ENCODE measurements around the gene WNT3.

GRCh38 chr17:46764709-46765401 is 53.6 kb downstream of the WNT3 start:
- TF ChIP-seq POLR2A (IDR thresholded peaks at IDR 0.05; ENCODE audit: control extremely low read depth in 1 of 2, low read depth in 2 of 2, low read length in 2 of 2), result no peak
- no peak for TF ChIP-seq MAX (IDR thresholded peaks at IDR 0.05)
- TF ChIP-seq CTCF (IDR thresholded peaks at IDR 0.05; ENCODE audit: control extremely low read depth in 1 of 3, insufficient read depth in 1 of 3, low read depth in 1 of 3, low read length in 3 of 3), result no peak
- TF ChIP-seq ATF3 (IDR thresholded peaks at IDR 0.05; ENCODE audit: insufficient read depth, low read depth, low read length), result no peak
- TF ChIP-seq CEBPB (IDR thresholded peaks at IDR 0.05; ENCODE audit: low read depth, low read length), result no peak
- TF ChIP-seq JUND (IDR thresholded peaks at IDR 0.05; ENCODE audit: low read length), result no peak
- TF ChIP-seq MAFK (IDR thresholded peaks at IDR 0.05; ENCODE audit: low read depth, low read length), result no peak
- no peak for TF ChIP-seq EZH2 (IDR thresholded peaks at IDR 0.05; ENCODE audit: low read depth, low read length, severe bottlenecking)

All from H1 (cell line).